ENCODE data around the gene FUT2.

The FUT2 gene

GRCh38 chr19:48750351-48750750 is 54.6 kb downstream of the FUT2 start:
- H3K36me3 ChIP-seq (ENCODE audit: control insufficient read depth, insufficient read depth, low read length): no peaks in the 10 kb centered on the region
- TF ChIP-seq, protein P1, sequence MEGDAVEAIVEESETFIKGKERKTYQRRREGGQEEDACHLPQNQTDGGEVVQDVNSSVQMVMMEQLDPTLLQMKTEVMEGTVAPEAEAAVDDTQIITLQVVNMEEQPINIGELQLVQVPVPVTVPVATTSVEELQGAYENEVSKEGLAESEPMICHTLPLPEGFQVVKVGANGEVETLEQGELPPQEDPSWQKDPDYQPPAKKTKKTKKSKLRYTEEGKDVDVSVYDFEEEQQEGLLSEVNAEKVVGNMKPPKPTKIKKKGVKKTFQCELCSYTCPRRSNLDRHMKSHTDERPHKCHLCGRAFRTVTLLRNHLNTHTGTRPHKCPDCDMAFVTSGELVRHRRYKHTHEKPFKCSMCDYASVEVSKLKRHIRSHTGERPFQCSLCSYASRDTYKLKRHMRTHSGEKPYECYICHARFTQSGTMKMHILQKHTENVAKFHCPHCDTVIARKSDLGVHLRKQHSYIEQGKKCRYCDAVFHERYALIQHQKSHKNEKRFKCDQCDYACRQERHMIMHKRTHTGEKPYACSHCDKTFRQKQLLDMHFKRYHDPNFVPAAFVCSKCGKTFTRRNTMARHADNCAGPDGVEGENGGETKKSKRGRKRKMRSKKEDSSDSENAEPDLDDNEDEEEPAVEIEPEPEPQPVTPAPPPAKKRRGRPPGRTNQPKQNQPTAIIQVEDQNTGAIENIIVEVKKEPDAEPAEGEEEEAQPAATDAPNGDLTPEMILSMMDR (IDR thresholded peaks at IDR 0.05): no peak
- peaks cover 8% of the 10 kb centered on the region for H3K4me1 ChIP-seq
- H3K4me2 ChIP-seq (ENCODE audit: low read length): no peak overlapping the region
- H3K79me2 ChIP-seq: peaks cover 3% of the 10 kb centered on the region
- no peaks in the 10 kb centered on the region for H3K9me3 ChIP-seq (ENCODE audit: control insufficient read depth, low read length)
- no peak overlapping the region for H3K9ac ChIP-seq
- no peak overlapping the region for H3K27ac ChIP-seq
- no peak overlapping the region for H3K4me3 ChIP-seq (ENCODE audit: low read depth, low read length)
- H3K27me3 ChIP-seq (ENCODE audit: control insufficient read depth, insufficient read depth, low read length): no peaks in the 10 kb centered on the region
- no peak overlapping the region for H2AFZ ChIP-seq

- Histone ChIP-seq H3K27ac (no peak overlapping the region), H2AFZ (no peak overlapping the region), H3K9ac (no peak overlapping the region), H3K79me2 (peaks cover 3% of the 10 kb centered on the region), H3K4me3 (ENCODE audit: low read depth, low read length) (no peak overlapping the region), H3K9me3 (ENCODE audit: control insufficient read depth, low read length) (no peaks in the 10 kb centered on the region), H3K36me3 (ENCODE audit: control insufficient read depth, insufficient read depth, low read length) (no peaks in the 10 kb centered on the region), H3K4me1 (peaks cover 8% of the 10 kb centered on the region), H3K4me2 (ENCODE audit: low read length) (no peak overlapping the region), H3K27me3 (ENCODE audit: control insufficient read depth, insufficient read depth, low read length) (no peaks in the 10 kb centered on the region)
- TF ChIP-seq, protein P1 (IDR thresholded peaks at IDR 0.05): no peak
Observed at GRCh38 chr19:48750771-48751504, 55.2 kb downstream of the FUT2 start.

- peak overlapping the region; percentile 64 for H3K27ac ChIP-seq
- H3K9ac ChIP-seq: peak overlapping the region; percentile 41
- TF ChIP-seq, protein P1 (IDR thresholded peaks at IDR 0.05): no peak
- no peaks in the 10 kb centered on the region for H3K9me3 ChIP-seq (ENCODE audit: control insufficient read depth, low read length)
- peak overlapping the region; percentile 90 for H2AFZ ChIP-seq
- peak overlapping the region; percentile 83 for H3K4me2 ChIP-seq (ENCODE audit: low read length)
- peaks cover 3% of the 10 kb centered on the region for H3K79me2 ChIP-seq
- no peaks in the 10 kb centered on the region for H3K36me3 ChIP-seq (ENCODE audit: control insufficient read depth, insufficient read depth, low read length)
- H3K4me3 ChIP-seq (ENCODE audit: low read depth, low read length): peak overlapping the region; percentile 62
- peaks cover 8% of the 10 kb centered on the region for H3K4me1 ChIP-seq
- no peaks in the 10 kb centered on the region for H3K27me3 ChIP-seq (ENCODE audit: control insufficient read depth, insufficient read depth, low read length)
Observed at GRCh38 chr19:48751845-48752495, 56.2 kb downstream of the FUT2 start.

GRCh38 chr19:48752496-48753365 is 57.0 kb downstream of the FUT2 start, which contains the start of gene FUT1:
TSS of gene FUT1 (minus strand) at chr19:48752641. CDS start at chr19:48751281, 1,360 bp downstream.
- Histone ChIP-seq H3K4me2 (ENCODE audit: low read length) (peak within 1 kb of the TSS; percentile 83), H3K9ac (peak within 1 kb of the TSS; percentile 41), H3K9me3 (ENCODE audit: control insufficient read depth, low read length) (no peaks in the 10 kb centered on the region), H3K27me3 (ENCODE audit: control insufficient read depth, insufficient read depth, low read length) (no peaks in the 10 kb centered on the region), H2AFZ (peak within 1 kb of the TSS; percentile 90), H3K79me2 (peaks cover 3% of the 10 kb centered on the region), H3K27ac (peak within 1 kb of the TSS; percentile 64), H3K4me1 (peaks cover 4% of the 10 kb centered on the region), H3K36me3 (ENCODE audit: control insufficient read depth, insufficient read depth, low read length) (no peaks in the 10 kb centered on the region), H3K4me3 (ENCODE audit: low read depth, low read length) (peak within 1 kb of the TSS; percentile 62)
- TF ChIP-seq, protein P1 (IDR thresholded peaks at IDR 0.05): peak; percentile 15

Measured in parathyroid adenoma (tissue), 2 donors.